Ishikawa (cell line): ENCODE data around the gene JAG2.
A peak's percentile ranks its signal among the peaks of the same experiment; 100 is the strongest.

Experiments used
- CEBPB ChIP-seq: IDR thresholded peaks from 2 replicates; pipeline ENCODE4 v1.6.1; 2012
- CREB1 ChIP-seq: IDR thresholded peaks from 2 replicates; pipeline ENCODE4 v1.6.1; 2012; ENCODE audit warnings: low read depth
- EGR1 ChIP-seq: IDR thresholded peaks from 2 replicates; pipeline ENCODE4 v1.6.1; 2012
- EP300 ChIP-seq: IDR thresholded peaks from 2 replicates; pipeline ENCODE4 v1.6.1; 2012; ENCODE audit warnings: borderline replicate concordance
- FOXM1 ChIP-seq: IDR thresholded peaks from 2 replicates; pipeline ENCODE4 v1.6.1; 2012; ENCODE audit warnings: low read depth, borderline replicate concordance
- MAX ChIP-seq: IDR thresholded peaks from 2 replicates; pipeline ENCODE4 v1.6.1; 2012
- NFIC ChIP-seq: IDR thresholded peaks from 2 replicates; pipeline ENCODE4 v1.6.1; 2012
- RAD21 ChIP-seq: IDR thresholded peaks from 2 replicates; pipeline ENCODE4 v1.6.1; 2012; ENCODE audit warnings: low read depth
- REST ChIP-seq: IDR thresholded peaks from 2 replicates; pipeline ENCODE4 v1.6.1; 2012; ENCODE audit warnings: low read depth, mild to moderate bottlenecking
- TAF1 ChIP-seq: IDR thresholded peaks from 2 replicates; pipeline ENCODE4 v1.6.1; 2012; ENCODE audit warnings: low read depth, mild to moderate bottlenecking
- TCF12 ChIP-seq: IDR thresholded peaks from 2 replicates; pipeline ENCODE4 v1.6.1; 2012; ENCODE audit warnings: low read depth
- TEAD4 ChIP-seq: IDR thresholded peaks from 2 replicates; pipeline ENCODE4 v1.6.1; 2012
- USF1 ChIP-seq: IDR thresholded peaks from 2 replicates; pipeline ENCODE4 v1.6.1; 2012
- YY1 ChIP-seq: IDR thresholded peaks from 2 replicates; pipeline ENCODE4 v1.6.1; 2012; ENCODE audit warnings: low read depth
- ZBTB7A ChIP-seq: IDR thresholded peaks from 2 replicates; pipeline ENCODE4 v1.6.1; 2012; ENCODE audit warnings: low read depth

The JAG2 gene

GRCh38 chr14:105168496-105168978 lies at the start of gene JAG2:
JAG2 (minus strand) TSS chr14:105168776; CDS start chr14:105168420, 356 bp downstream.
- TF ChIP-seq RAD21, result no peak
- TF ChIP-seq TAF1, result 0 out of 2 replicates have a peak, but pooled peaks have one; percentile 42
- TF ChIP-seq USF1, result no peak
- no peak for TF ChIP-seq YY1
- TF ChIP-seq CREB1, result no peak

GRCh38 chr14:105217774-105218173 lies 49.2 kb upstream of the JAG2 start:
- TF ChIP-seq REST, result no peak
- TF ChIP-seq CEBPB, result no peak
- TF ChIP-seq EGR1, result no peak
- TF ChIP-seq CREB1, result no peak
- no peak for TF ChIP-seq TAF1
- no peak for TF ChIP-seq USF1
- no peak for TF ChIP-seq TEAD4
- no peak for TF ChIP-seq RAD21
- TF ChIP-seq MAX, result no peak
- TF ChIP-seq TCF12, result no peak
- no peak for TF ChIP-seq ZBTB7A
- no peak for TF ChIP-seq EP300
- no peak for TF ChIP-seq YY1

- TF ChIP-seq TAF1, result no peak
Measured at GRCh38 chr14:105216490-105217247, 48.1 kb upstream of the JAG2 start.

GRCh38 chr14:105215602-105216001 lies 47.0 kb upstream of the JAG2 start:
- TF ChIP-seq EP300, result no peak
- no peak for TF ChIP-seq TCF12
- no peak for TF ChIP-seq TEAD4
- TF ChIP-seq REST, result no peak
- no peak for TF ChIP-seq FOXM1
- no peak for TF ChIP-seq NFIC
- no peak for TF ChIP-seq ZBTB7A
- TF ChIP-seq CREB1, result no peak
- no peak for TF ChIP-seq CEBPB
- TF ChIP-seq MAX, result no peak

GRCh38 chr14:105214324-105214915 lies 45.8 kb upstream of the JAG2 start:
- no peak for TF ChIP-seq RAD21
- no peak for TF ChIP-seq TAF1
- TF ChIP-seq CEBPB, result no peak

GRCh38 chr14:105213361-105213760 lies 44.8 kb upstream of the JAG2 start:
- TF ChIP-seq EGR1, result no peak
- TF ChIP-seq NFIC, result no peak
- TF ChIP-seq MAX, result no peak
- TF ChIP-seq ZBTB7A, result no peak
- TF ChIP-seq RAD21, result no peak
- TF ChIP-seq REST, result no peak
- TF ChIP-seq TAF1, result no peak
- TF ChIP-seq USF1, result no peak
- TF ChIP-seq CEBPB, result no peak
- TF ChIP-seq TCF12, result no peak
